Activated CD4-positive, alpha-beta T cell treated with anti-CD3 and anti-CD28 coated beads, Interleukin-2, Interleukin-4, amounts not matched to agents 100 ng/mL and 50 ng/mL, durations not matched to agents 16 hours and 8 hours (primary cell): ENCODE measurements around the gene CD80.

Source experiments
- DNase-seq: peaks from one replicate; pipeline ENCODE4 v3.0.0-alpha.2; 2020; ENCODE audit warnings: low spot score

CD80 gene

GRCh38 chr3:119492810-119493209 lies 66.6 kb downstream of the CD80 start:
- no peak for DNase-seq

DNA sequence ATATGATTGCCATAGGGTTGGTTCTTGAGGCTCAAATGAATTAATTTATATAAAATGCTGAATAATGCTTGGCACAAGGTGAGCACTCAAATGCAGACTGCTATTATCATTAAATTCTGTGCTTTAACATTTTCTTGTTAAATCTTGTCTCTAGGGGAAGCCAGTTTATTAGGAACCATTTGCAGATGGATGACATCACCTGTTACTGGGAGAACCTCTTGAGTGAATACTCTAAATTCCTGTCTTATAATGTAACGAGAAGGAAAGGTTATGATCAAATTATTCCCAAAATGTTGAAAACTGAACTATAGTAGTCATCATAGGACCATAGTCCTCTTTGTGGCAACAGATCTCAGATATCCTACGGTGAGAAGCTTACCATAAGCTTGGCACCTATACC lies 67.3 kb downstream of the CD80 start:
- DNase-seq: no peak

GRCh38 chr3:119490153-119490552 lies 69.3 kb downstream of the CD80 start:
- no peak for DNase-seq

GRCh38 chr3:119485563-119485962 lies 73.9 kb downstream of the CD80 start:
- no peak for DNase-seq

GRCh38 chr3:119483101-119483500 lies 76.3 kb downstream of the CD80 start:
- no peak for DNase-seq

DNA sequence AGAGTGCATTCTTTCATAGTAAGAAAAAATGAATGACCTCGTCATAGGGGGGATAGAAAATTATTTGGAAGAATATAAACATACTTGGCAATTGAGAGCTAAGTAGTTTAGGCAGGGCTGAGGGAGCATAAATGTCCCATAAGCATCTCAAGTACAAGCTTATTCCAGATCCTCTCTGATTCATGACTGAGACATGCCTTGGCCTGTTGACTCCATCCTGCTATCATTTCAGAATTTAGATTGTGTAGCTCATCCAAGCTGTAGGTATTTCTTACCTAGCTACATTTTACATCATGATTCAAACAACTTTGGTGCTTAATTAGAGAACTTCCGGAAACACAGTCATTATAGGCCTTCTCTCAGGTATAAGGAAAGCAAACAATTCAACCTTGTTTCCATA lies 78.3 kb downstream of the CD80 start:
- DNase-seq: no peak
